ENCODE measurements around the gene SIX2.

SIX2 gene

DNA sequence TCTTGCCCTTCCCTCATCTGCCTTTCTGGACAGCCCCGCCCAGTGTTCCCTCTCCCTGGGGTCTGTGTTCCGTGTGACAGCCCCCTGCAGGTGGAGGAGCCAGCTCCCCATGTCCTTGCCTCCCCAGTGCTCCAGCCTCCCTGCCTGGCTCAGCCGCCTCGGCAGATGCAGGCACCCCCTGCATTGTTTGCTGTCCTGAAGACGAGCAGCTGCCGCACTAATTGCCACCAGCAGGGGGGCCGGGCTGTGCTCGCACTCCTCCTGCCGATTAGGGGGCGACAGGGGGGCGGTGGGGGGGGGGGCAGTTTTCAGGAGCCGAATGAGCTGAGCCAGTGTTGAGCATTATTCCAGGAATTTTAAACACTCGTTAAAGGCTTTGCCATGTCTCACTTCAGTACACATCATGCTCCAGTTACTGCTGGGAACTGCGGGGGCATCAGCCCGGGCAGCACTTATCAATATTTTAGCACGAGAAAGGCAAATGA lies 44.5 kb downstream of the SIX2 start:
- no peak for DNase-seq

DNA sequence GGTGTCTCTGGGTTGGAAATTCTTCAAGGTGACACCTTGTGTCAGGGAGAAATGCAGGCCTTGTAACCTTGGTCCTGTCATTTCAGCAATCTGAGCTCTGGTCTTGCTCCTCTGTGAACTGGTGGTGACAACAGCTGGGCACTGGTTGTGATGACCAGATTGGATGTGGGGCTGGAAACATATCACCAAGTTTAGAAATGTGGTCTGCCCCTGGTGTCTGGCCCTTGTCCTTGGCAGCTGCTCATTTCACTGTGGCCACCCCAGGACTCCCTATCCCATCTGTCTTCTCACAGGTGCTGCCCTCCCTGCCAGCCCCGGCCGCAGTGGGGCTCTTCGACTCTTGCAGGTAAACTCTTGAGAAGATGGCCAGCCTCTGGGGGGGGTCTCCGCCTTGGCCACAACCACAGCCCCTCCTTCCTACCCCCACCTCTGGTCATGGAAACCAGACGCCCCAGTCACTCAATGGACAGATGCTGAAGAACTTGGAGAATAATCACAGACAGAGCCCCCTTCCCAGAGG lies 47.0 kb downstream of the SIX2 start:
- DNase-seq: no peak

DNA sequence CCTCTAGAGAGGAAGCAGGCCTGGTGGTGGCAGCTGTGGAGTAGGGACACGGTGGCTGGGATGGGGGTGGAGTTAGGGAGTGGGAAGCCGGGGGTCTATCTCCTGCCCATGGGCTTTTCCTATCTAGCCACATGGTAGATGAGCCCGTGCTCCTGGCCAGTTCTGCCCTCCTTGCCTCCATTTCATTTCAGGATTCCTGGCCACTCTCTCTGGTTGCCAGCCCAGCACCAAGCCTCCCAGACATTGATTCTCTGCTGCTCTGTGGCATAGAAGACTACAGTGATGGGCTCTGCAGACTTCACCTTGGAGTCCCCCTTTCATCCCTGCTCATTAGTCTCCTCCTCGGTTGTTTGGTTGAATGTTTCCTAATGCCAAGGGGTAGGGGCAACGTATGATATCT lies 48.4 kb downstream of the SIX2 start:
- no peak for DNase-seq

DNA sequence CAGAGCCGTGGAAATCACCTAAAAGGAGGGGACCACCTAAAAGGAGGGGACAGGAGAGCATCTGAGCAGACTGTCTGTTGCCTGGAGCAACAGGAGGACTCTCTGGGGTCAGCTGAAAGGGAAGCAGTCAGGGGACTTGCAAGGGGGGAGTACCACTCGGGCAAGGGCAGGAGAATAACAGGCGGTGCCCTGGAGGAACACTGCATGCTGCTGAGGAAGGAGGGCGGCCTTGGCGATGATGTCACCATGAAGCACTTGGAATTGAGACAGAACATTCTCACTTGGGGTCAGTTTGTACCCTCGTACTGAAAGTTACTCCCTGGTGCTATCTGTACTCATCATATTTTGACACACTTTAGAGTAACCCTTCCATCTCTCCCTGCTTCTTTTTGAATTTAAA lies 49.4 kb downstream of the SIX2 start:
- DNase-seq: no peak

DNA sequence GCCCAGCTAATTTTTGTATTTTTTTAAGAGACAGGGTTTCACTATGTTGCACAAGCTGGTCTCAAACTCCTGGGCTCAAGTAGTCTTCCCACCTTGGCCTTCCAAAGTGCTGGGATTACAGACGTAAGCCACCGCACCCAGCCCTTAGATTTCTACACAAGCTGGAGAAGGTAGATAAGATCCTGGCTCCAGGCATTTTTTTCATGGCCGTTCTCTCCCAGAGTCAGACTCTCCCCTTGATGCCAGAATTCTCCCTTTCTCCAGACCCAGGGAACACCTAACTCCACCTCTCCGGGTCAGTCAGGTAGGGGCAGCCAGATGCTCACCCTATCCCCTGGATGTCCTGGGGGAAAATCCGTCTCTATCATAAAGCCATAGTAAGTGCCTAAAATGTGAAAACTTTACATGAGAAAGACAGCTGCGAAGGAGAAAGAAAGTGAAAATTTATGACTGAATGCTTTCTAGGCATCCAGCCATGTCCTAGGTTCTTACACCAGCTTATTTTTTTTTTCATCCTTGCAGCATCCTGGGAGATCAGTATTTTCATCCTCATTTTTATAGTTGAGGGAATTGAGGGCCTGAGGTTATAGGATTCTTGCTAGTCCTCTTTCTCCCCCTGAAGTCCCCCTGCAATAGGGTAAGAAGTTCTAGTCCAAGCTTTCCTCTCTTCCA lies 51.5 kb downstream of the SIX2 start:
- DNase-seq: no peak

DNA sequence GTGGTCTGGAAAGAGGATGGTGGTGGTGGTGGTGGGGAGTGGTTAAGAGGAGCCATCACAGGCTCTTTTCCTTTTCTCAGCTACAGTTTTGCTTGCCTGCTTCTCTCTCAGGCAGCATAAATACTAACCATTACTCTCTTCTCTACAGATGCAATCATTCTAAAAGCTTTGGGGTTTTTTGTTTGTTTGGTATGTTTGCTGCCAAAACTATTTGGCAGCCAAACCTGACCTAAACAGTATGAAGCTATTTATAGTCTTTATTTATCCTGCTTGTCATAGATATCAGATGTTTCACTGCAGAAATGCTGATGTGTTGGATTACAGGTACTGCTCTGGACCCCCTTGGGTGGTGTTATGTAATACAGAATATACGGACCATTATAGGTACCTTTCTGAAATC lies 52.4 kb downstream of the SIX2 start:
- DNase-seq: no peak

DNA sequence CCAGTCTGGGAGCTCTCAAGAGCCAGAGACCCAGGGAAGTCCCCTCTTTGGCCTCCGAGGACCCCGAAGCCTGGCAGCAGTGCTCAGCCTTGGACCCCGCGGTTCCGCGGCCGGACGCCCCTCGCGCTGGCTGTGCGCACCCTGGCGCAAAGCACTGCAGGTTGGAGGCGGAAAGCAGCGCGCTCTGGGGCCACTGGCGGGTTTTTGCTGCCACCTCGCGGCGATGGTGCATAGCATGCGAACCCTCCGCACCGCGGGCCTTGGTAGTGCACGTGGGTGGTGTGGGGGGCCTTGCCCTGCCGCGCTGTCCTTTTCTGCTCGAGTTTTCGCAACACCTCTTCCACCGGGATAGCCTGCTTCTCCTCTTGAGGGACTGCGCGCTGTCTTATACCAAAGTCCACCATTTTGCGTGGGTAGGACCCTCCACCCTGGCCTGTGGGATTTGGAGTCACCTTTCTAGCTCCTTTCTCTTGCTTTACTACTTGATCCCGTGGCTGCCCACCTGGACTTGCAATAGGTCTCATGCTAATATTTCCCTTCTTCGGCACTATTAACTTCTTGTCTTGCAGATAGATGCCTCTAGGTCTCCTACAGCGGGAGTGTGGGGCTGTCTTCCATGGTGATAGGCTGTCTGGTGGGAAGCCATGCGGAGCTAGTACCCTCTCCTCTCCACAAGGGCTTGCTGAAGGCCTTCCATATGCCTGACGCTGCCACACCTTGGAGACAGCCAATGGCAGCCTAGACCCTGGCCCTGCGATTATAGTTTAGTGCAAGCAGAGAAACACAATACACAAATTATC lies 53.5 kb downstream of the SIX2 start:
- peak; percentile 63 to 67 for DNase-seq

All from activated CD4-positive, alpha-beta T cell treated with anti-CD3 and anti-CD28 coated beads for 4 hours (primary cell).